ENCODE data around the gene NOXO1.

GRCh38 chr16:1985466-1986150, 4.3 kb upstream of the NOXO1 start:
- TF ChIP-seq CTCF (conservative IDR thresholded peaks at IDR 0.05 in 1 of 2, IDR thresholded peaks at IDR 0.05 in 1 of 2; ENCODE audit: extremely low read depth in 1 of 2, insufficient read depth in 1 of 2, low read depth in 1 of 2, low read length in 2 of 2) (no peak), EZH2 (IDR thresholded peaks at IDR 0.05; ENCODE audit: borderline replicate concordance, low read length) (no peak)
